HG02588 (cell line): ENCODE measurements around the gene GPR101.
"Not testable (repeated sequence)": the region's sequence is repeated elsewhere in the genome, so short reads cannot be mapped to it uniquely, and the experiment has no call there.

Experiments used
- ATAC-seq: cut with Tn5 transposase; IDR thresholded peaks from one replicate; pipeline ENCODE4 v1.9.1; 2021; ENCODE audit warnings: mild to moderate bottlenecking, moderate library complexity; ENCODE audit not compliant: unreplicated experiment

The GPR101 gene

DNA sequence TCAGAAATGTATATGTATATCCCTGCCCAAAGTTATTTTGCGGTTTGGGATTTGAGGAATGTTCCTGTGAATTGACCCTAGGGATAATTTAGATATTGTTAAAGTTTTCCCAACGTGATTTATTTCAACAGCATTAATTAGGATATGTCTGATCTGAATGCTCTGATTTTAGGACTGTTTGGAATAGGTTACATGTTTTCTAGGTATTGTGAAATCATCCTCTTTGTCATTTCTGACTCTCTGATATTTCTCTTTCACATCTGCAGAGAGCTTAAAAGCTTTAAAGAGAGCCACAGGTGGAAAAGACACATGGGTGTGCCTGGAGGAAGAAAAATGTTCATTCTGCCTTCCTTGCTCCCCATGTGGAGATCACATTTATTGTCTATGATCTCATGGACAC is 5.1 kb downstream of the GPR101 start:
- no peak for ATAC-seq

DNA sequence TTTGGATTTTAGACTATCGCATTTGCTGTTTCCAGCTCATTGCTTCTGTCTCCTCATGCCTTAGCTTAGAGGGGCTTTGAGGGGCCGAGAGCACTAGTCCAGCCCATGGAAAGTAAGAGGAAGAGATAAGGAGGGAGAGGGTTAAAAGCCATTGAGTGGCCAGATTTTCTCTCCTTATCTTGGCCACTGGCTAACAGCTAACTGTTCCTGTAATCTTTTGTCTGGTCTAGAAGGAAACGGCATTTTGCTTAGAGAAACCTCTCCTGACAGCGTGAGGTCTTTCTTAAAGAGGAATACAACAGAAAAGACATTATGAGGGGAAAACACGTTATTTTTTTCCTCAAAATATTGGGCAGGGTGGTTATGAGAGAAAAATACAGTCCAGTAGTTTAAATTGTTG is 7.9 kb downstream of the GPR101 start:
- ATAC-seq, result no peak

DNA sequence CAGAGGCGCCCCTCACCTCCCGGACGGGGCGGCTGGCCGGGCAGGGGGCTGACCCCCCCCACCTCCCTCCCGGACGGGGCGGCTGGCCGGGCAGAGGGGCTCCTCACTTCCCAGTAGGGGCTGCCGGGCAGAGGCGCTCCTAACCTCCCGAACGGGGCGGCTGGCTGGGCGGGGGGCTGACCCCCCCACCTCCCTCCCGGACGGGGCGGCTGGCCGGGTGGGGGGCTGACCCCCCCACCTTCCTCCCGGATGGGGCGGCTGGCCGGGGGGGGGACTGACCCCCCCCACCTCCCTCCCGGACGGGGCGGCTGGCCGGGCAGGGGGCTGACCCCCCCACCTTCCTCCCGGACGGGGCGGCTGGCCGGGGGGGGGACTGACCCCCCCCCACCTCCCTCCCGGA is 33.6 kb downstream of the GPR101 start:
- ATAC-seq, result not testable (repeated sequence)

DNA sequence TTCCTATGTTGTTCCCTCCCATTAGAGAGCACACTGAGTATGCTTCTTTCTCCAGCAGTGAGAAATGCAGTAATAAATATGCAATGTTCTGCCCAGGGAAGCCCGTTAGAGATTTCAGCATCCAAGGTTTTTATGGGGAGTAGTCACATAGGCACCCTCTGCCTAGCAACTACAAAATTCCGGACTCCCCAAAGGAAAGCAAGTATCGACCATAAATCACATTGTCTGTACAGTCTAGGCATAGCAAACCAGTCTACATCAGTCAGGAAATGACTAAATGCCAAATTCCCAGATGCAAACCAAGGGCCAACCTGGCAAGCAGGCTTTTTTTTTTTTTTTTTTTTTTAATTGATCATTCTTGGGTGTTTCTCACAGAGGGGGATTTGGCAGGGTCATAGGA is 34.8 kb downstream of the GPR101 start:
- ATAC-seq, result no peak
